Activated naive CD8-positive, alpha-beta T cell treated with anti-CD3 and anti-CD28 coated beads, Interleukin-2, amount 10 ng/mL, durations not matched to agents 7 days and 5 days (primary cell): ENCODE results near the gene FUT8. TPM values are rescaled to one million over a fixed set of nuclear protein-coding genes. Genes with fewer than 3 reads are reported as not detected.
A peak's percentile ranks its signal among the peaks of the same experiment; 100 is the strongest.

Experiments
- microRNA-seq: library from miRNA; unstranded; fragments of <30 nt; microRNA quantifications from one replicate; pipeline ENCODE4 v1.2.0, GENCODE V29; 2022
- total RNA-seq, 2 experiments: library from RNA; stranded (reverse); gene quantifications; one replicate each; pipeline ENCODE4 v1.2.3, GENCODE V29; 2021

The FUT8 gene
- total RNA-seq, 2 experiments from 2014 or later, result 82.7 to 86.4 TPM

Small RNA genes lying within 50 kb of the gene (microRNA-seq; reads per million reads assigned to microRNA genes)
- 16.8 reads per million, percentile 26 among the genes with 10 or more reads in this experiment for gene MIR625
